Smooth muscle cell (in vitro differentiated cells): ENCODE results near the gene ULK3. TPM values are rescaled to one million over a fixed set of nuclear protein-coding genes. Genes with fewer than 3 reads are reported as not detected.

ENCODE experiments used
- DNase-seq: peaks from one replicate; lab custom pipeline; 2025; ENCODE audit not compliant: unreplicated experiment; lab: John Stamatoyannopoulos, UW
- H2AFZ ChIP-seq: fragments of 200-600 bp; sonication (generic); 2 replicates; pipeline ENCODE4 v1.6.0; 2016; ENCODE audit warnings: antibody characterized with exemption, low read depth, mild to moderate bottlenecking
- H3F3A ChIP-seq: fragments of 200-600 bp; sonication (generic); 2 replicates; pipeline ENCODE4 v1.6.0; 2017; ENCODE audit warnings: antibody characterized with exemption, low read depth
- H3K27ac ChIP-seq: fragments of 200-600 bp; sonication (generic); 2 replicates; pipeline ENCODE4 v1.5.1; 2016; ENCODE audit warnings: low read depth, mild to moderate bottlenecking
- H3K27me3 ChIP-seq: fragments of 200-600 bp; sonication (generic); 2 replicates; pipeline ENCODE4 v1.6.1; 2016; ENCODE audit warnings: low read depth, mild to moderate bottlenecking
- H3K36me3 ChIP-seq: fragments of 200-600 bp; sonication (generic); 2 replicates; pipeline ENCODE4 v1.5.1; 2016; ENCODE audit warnings: low read depth
- H3K4me1 ChIP-seq: fragments of 200-600 bp; sonication (generic); 2 replicates; pipeline ENCODE4 v1.5.1; 2016; ENCODE audit warnings: low read depth
- H3K4me2 ChIP-seq: fragments of 200-600 bp; sonication (generic); 2 replicates; pipeline ENCODE4 v1.6.0; 2016; ENCODE audit warnings: mild to moderate bottlenecking
- H3K4me3 ChIP-seq: fragments of 200-600 bp; sonication (generic); 2 replicates; pipeline ENCODE4 v1.5.1; 2016; ENCODE audit warnings: mild to moderate bottlenecking
- H3K79me2 ChIP-seq: fragments of 200-600 bp; sonication (generic); 2 replicates; pipeline ENCODE4 v1.6.0; 2016; ENCODE audit warnings: low read depth, mild to moderate bottlenecking
- H3K9ac ChIP-seq: fragments of 200-600 bp; sonication (generic); 2 replicates; pipeline ENCODE4 v1.6.0; 2016; ENCODE audit warnings: low read depth
- H3K9me3 ChIP-seq: fragments of 200-600 bp; sonication (generic); replicated peaks from 2 replicates; pipeline ENCODE4 v1.5.1; 2016; ENCODE audit warnings: low read depth
- H4K20me1 ChIP-seq: fragments of 200-600 bp; sonication (generic); 2 replicates; pipeline ENCODE4 v1.6.0; 2016; ENCODE audit warnings: low read depth
- WGBS: methylation state at CpG from one replicate; pipeline ENCODE4 v1.1.7; 2016; ENCODE audit warnings: low lambda C conversion rate; 5-methylcytosine and 5-hydroxymethylcytosine counted together
- polyA plus RNA-seq: library from polyadenylated mRNA; unstranded; fragments of >200 nt; fragmentation: Nextera tagmentation; extraction: Ambion mirVana; gene quantifications from 2 replicates; pipeline ENCODE4 v1.2.1, GENCODE V29; 2016
- total RNA-seq: library from RNA; depleted of rRNA; stranded (reverse); fragments of >200 nt; gene quantifications from 2 replicates; pipeline ENCODE4 v1.2.3, GENCODE V29; 2014
- TF ChIP-seq, protein P1 (sequence below): fragments of 200-600 bp; sonication (generic); IDR thresholded peaks from 2 replicates; pipeline ENCODE4 v1.5.1; 2017; ENCODE audit warnings: borderline replicate concordance, mild to moderate bottlenecking, antibody characterized with exemption; ENCODE audit not compliant: insufficient read depth, poor library complexity, severe bottlenecking

Gene ULK3
- total and polyA plus RNA-seq, 2 experiments from 2014 or later, result 14.2 to 20.8 TPM

DNA sequence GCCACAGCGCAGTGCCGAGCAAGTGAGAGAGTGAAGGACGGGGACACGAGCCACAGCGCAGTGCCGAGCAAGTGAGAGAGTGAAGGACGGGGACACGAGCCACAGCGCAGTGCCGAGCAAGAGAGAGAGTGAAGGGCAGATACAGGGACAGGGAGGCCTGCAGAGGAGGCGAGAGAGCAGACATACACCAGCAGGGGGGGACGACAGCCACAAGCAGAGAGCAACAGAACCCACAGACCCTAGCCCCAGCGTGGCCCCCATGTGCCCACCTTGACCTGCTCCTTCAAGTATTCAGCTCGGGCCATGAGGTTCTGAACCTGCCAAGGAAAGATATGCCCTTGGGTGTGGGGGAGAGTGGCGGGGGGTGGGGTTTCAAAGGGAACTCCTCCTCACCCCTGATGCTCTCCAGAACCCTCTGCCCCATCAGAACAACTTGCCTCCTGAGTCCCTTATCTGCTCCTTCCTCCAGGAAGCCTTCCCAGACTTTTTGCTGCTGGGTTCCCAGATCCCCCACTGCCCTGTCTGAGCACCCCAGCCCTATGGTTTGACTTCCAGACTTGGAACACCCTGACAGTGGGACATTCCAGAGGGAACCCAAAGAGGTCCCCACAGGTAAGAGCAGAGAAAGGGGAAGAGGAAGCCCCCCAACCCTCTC lies 5.3 kb downstream of the ULK3 start:
- 85% methylated on average over 12 of the region's 15 CpGs for WGBS
- TF ChIP-seq, protein P1, sequence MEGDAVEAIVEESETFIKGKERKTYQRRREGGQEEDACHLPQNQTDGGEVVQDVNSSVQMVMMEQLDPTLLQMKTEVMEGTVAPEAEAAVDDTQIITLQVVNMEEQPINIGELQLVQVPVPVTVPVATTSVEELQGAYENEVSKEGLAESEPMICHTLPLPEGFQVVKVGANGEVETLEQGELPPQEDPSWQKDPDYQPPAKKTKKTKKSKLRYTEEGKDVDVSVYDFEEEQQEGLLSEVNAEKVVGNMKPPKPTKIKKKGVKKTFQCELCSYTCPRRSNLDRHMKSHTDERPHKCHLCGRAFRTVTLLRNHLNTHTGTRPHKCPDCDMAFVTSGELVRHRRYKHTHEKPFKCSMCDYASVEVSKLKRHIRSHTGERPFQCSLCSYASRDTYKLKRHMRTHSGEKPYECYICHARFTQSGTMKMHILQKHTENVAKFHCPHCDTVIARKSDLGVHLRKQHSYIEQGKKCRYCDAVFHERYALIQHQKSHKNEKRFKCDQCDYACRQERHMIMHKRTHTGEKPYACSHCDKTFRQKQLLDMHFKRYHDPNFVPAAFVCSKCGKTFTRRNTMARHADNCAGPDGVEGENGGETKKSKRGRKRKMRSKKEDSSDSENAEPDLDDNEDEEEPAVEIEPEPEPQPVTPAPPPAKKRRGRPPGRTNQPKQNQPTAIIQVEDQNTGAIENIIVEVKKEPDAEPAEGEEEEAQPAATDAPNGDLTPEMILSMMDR, result peak; percentile 5

DNA sequence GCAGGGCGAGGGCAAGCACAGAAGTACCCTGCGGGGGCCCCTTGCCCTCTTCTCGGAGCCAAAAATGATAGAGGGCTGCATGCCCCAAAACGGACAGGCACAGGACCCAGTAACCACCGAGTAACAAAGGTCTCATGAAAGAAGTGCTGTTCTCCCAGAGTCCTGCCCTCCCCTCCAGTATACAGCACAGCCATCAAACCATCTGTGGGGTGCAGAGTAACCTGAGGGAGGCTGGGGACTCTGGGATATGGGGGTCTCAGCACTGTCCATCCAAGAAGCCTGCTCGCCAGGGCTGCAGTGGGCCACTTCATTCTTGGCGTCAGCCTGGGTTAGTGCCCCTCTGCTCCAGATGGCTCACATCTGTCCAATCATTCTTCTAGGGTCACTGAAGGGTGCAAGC lies 6.1 kb downstream of the ULK3 start:
- no peak overlapping the region for H3K9ac ChIP-seq
- no peaks in the 10 kb centered on the region for H3F3A ChIP-seq
- no peak for DNase-seq
- no peaks in the 10 kb centered on the region for H3K36me3 ChIP-seq
- H3K4me1 ChIP-seq, result no peaks in the 10 kb centered on the region
- H3K27ac ChIP-seq, result no peak overlapping the region
- TF ChIP-seq, protein P1, result no peak
- H3K27me3 ChIP-seq, result no peaks in the 10 kb centered on the region
- 98% methylated on average over 7 of the region's 7 CpGs for WGBS
- no peaks in the 10 kb centered on the region for H3K79me2 ChIP-seq
- no peaks in the 10 kb centered on the region for H3K9me3 ChIP-seq
- H2AFZ ChIP-seq, result no peak overlapping the region
- no peak overlapping the region for H3K4me2 ChIP-seq
- H4K20me1 ChIP-seq, result no peaks in the 10 kb centered on the region
- H3K4me3 ChIP-seq, result no peak overlapping the region

More for the DNA sequence above, 5.3 kb downstream of the ULK3 start:
- Histone ChIP-seq H3K9ac (no peak overlapping the region), H3F3A (no peaks in the 10 kb centered on the region), H3K36me3 (no peaks in the 10 kb centered on the region), H3K4me1 (no peaks in the 10 kb centered on the region), H4K20me1 (no peaks in the 10 kb centered on the region), H3K4me3 (no peak overlapping the region), H3K27ac (no peak overlapping the region), H3K27me3 (no peaks in the 10 kb centered on the region), H2AFZ (no peak overlapping the region), H3K79me2 (no peaks in the 10 kb centered on the region), H3K9me3 (no peaks in the 10 kb centered on the region), H3K4me2 (no peak overlapping the region)
- no peak for DNase-seq

GRCh38 chr15:74835312-74835823 lies 7.6 kb downstream of the ULK3 start:
- Histone ChIP-seq H3K4me1 (no peaks in the 10 kb centered on the region), H3K4me2 (no peak overlapping the region), H3F3A (no peaks in the 10 kb centered on the region), H3K79me2 (no peaks in the 10 kb centered on the region), H4K20me1 (no peaks in the 10 kb centered on the region), H3K27me3 (no peaks in the 10 kb centered on the region), H3K9ac (no peak overlapping the region), H2AFZ (no peak overlapping the region), H3K4me3 (no peak overlapping the region), H3K36me3 (no peaks in the 10 kb centered on the region), H3K27ac (no peak overlapping the region), H3K9me3 (no peaks in the 10 kb centered on the region)
- peak; percentile 5 for DNase-seq
- WGBS, result 46% methylated on average over 5 of the region's 5 CpGs
- TF ChIP-seq, protein P1, result peak; percentile 62
